Neural crest cell (in vitro differentiated cells): ENCODE data around the gene ZNRF2. TPM values are rescaled to one million over a fixed set of nuclear protein-coding genes. Genes with fewer than 3 reads are reported as not detected.

Experiments
- DNase-seq: peaks from one replicate; pipeline ENCODE4 v3.0.0; 2021; ENCODE audit warnings: low read depth, mixed read lengths, low spot score
- H3K27ac Mint-ChIP-seq: one replicate; pipeline ENCODE4 v1.8.0; 2021; ENCODE audit warnings: mild to moderate bottlenecking, mixed read lengths; ENCODE audit not compliant: unreplicated experiment
- H3K27me3 Mint-ChIP-seq: 2 replicates; pipeline ENCODE4 v1.8.0; 2021; ENCODE audit warnings: low read depth, mild to moderate bottlenecking, mixed read lengths
- H3K36me3 Mint-ChIP-seq: 2 replicates; pipeline ENCODE4 v1.8.0; 2021; ENCODE audit warnings: low read depth, mild to moderate bottlenecking, mixed read lengths
- H3K4me1 Mint-ChIP-seq: 2 replicates; pipeline ENCODE4 v1.8.0; 2021; ENCODE audit warnings: mixed read lengths
- H3K4me3 Mint-ChIP-seq: one replicate; pipeline ENCODE4 v1.8.0; 2021; ENCODE audit warnings: mild to moderate bottlenecking, mixed read lengths
- H3K9me3 Mint-ChIP-seq: 2 replicates; pipeline ENCODE4 v1.8.0; 2021; ENCODE audit warnings: mixed read lengths
- CTCF ChIP-seq: fragments of 200-600 bp; sonication (generic); conservative IDR thresholded peaks from 2 replicates; pipeline ENCODE4 v1.5.0; 2021; ENCODE audit warnings: antibody characterized with exemption, mild to moderate bottlenecking
- total RNA-seq: library from RNA; stranded (reverse); gene quantifications from 2 replicates; pipeline ENCODE4 v1.2.1, GENCODE V29; 2021

Gene ZNRF2
- total RNA-seq, 1 donor from 2014 or later, result 5.4 TPM

- H3K4me1 Mint-ChIP-seq, result no peaks in the 10 kb centered on the region
- peaks cover 2% of the 10 kb centered on the region for H3K9me3 Mint-ChIP-seq
- peaks cover 4% of the 10 kb centered on the region for H3K36me3 Mint-ChIP-seq
- no peak overlapping the region for H3K27ac Mint-ChIP-seq
- no peaks in the 10 kb centered on the region for H3K27me3 Mint-ChIP-seq
- TF ChIP-seq CTCF, result no peak
- H3K4me3 Mint-ChIP-seq, result no peak overlapping the region
- no peak for DNase-seq
These were observed 69.7 kb downstream of the ZNRF2 start for GRCh38 chr7:30353932-30354607.

GRCh38 chr7:30354791-30355190 lies 70.4 kb downstream of the ZNRF2 start:
- no peak overlapping the region for H3K4me3 Mint-ChIP-seq

DNA sequence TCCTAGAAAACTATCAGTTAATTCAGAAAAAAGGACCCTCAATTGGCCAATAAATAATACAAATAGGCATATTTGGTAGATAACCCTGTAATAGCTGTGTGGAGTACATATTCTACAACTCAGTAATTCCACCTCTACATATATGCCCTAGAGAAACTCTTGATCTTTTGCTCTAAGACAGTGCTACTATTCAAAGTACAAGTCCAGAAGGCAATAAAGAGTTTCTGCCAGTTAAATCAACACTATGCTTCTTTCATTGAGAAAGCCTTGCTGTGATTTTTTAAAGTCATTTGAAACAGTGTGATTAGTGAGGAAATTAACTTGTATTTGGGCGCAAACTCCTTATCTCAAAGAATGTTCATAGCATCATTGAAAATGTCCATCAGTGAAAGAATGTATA lies 75.6 kb downstream of the ZNRF2 start:
- DNase-seq, result no peak
- H3K36me3 Mint-ChIP-seq, result peaks cover 4% of the 10 kb centered on the region

More at GRCh38 chr7:30354791-30355190, 70.4 kb downstream of the ZNRF2 start:
- no peak for TF ChIP-seq CTCF
- peaks cover 2% of the 10 kb centered on the region for H3K9me3 Mint-ChIP-seq
- no peak for DNase-seq
- H3K27me3 Mint-ChIP-seq, result no peaks in the 10 kb centered on the region
- no peaks in the 10 kb centered on the region for H3K4me1 Mint-ChIP-seq
- H3K27ac Mint-ChIP-seq, result no peak overlapping the region
- H3K36me3 Mint-ChIP-seq, result peaks cover 4% of the 10 kb centered on the region

DNA sequence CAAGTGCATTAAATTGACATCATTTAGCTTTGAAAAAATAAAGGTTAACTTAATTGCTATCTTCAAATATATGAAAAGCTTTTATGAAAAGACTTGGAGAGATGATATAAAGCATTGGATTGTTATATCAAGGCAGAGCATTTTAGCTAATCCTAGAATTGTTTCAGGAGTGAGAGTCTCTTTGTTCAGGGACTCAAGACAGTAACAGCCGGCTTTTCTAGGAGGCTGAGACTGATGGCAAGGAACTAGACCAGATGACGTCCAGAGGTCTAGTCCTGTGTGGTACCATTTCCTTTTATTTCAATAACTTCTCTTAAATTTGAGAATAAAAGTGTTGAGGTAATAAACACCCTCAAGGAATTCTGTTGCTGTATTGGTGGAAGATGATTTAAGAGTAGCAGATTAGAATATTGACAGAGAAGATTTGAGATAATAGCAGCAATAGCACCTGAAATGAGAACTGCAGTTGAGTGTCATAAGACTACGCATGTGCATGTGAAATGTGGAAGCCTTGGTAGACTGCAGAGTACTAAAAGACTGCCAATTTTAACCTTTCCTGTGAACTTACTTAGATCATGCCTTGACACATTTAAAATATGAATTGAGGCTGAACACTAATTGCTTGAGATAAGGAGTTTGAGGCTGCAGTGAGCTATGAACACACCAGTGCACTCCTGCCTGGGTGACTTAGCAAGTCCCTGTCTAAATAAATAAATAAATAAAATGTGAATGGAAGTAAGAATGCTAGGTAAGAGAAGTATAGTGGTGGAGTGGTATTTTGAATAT lies 79.6 kb downstream of the ZNRF2 start:
- no peaks in the 10 kb centered on the region for H3K4me1 Mint-ChIP-seq
- no peak overlapping the region for H3K27ac Mint-ChIP-seq
- H3K4me3 Mint-ChIP-seq, result no peak overlapping the region
- no peak for DNase-seq
- no peaks in the 10 kb centered on the region for H3K36me3 Mint-ChIP-seq
- H3K9me3 Mint-ChIP-seq, result no peaks in the 10 kb centered on the region
- TF ChIP-seq CTCF, result no peak
- no peaks in the 10 kb centered on the region for H3K27me3 Mint-ChIP-seq

More for the DNA sequence above, 75.6 kb downstream of the ZNRF2 start:
- Mint-ChIP-seq H3K9me3 (peaks cover 2% of the 10 kb centered on the region), H3K27ac (no peak overlapping the region), H3K27me3 (no peaks in the 10 kb centered on the region), H3K4me3 (no peak overlapping the region), H3K4me1 (no peaks in the 10 kb centered on the region)
- no peak for TF ChIP-seq CTCF

DNA sequence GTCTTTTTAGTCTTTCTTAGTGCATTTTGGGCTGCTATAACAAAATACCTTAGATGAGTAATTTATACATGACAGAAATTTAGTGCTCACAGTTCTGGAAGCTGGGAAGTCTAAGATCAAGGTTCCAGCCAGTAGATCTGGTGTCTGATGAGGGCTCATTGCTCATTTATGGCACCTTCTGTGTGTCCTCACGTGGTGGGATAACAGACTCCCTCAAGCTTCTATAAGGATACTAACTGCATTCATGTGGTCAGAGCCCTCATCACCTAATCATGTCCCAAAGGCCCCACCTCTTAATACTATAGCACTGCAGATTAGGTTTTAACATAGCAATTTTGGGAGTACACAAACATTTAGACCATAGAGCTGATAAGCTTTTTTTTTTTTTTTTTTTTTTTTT lies 80.4 kb downstream of the ZNRF2 start:
- TF ChIP-seq CTCF, result no peak
- H3K36me3 Mint-ChIP-seq, result no peaks in the 10 kb centered on the region

More for the DNA sequence above, 80.4 kb downstream of the ZNRF2 start:
- H3K4me1 Mint-ChIP-seq, result no peaks in the 10 kb centered on the region
- no peak for DNase-seq
- H3K4me3 Mint-ChIP-seq, result no peak overlapping the region
- no peaks in the 10 kb centered on the region for H3K9me3 Mint-ChIP-seq
- H3K27me3 Mint-ChIP-seq, result no peaks in the 10 kb centered on the region
- peak overlapping the region; percentile 75 for H3K27ac Mint-ChIP-seq
